Renal pelvis (tissue), 4 donors: ENCODE results near the gene FBXW9. TPM values are rescaled to one million over a fixed set of nuclear protein-coding genes. Genes with fewer than 3 reads are reported as not detected.
"Not testable (repeated sequence)": the region's sequence is repeated elsewhere in the genome, so short reads cannot be mapped to it uniquely, and the experiment has no call there.

Source experiments
- DNase-seq: peaks from one replicate; pipeline ENCODE4 v3.0.0-alpha.2; 2013
- polyA plus RNA-seq, 3 donors: library from polyadenylated mRNA; unstranded; fragments of 120-200 nt; gene quantifications; one replicate each; pipeline ENCODE4 v1.2.1, GENCODE V29; 2013; ENCODE audit not compliant: insufficient read length in 3 of 3

The FBXW9 gene
- polyA plus RNA-seq, 3 donors: 16.6 to 18.9 (median 18.3) TPM

GRCh38 chr19:12721656-12722565 lies 25.5 kb upstream of the FBXW9 start:
- peak; percentile 72 for DNase-seq

DNA sequence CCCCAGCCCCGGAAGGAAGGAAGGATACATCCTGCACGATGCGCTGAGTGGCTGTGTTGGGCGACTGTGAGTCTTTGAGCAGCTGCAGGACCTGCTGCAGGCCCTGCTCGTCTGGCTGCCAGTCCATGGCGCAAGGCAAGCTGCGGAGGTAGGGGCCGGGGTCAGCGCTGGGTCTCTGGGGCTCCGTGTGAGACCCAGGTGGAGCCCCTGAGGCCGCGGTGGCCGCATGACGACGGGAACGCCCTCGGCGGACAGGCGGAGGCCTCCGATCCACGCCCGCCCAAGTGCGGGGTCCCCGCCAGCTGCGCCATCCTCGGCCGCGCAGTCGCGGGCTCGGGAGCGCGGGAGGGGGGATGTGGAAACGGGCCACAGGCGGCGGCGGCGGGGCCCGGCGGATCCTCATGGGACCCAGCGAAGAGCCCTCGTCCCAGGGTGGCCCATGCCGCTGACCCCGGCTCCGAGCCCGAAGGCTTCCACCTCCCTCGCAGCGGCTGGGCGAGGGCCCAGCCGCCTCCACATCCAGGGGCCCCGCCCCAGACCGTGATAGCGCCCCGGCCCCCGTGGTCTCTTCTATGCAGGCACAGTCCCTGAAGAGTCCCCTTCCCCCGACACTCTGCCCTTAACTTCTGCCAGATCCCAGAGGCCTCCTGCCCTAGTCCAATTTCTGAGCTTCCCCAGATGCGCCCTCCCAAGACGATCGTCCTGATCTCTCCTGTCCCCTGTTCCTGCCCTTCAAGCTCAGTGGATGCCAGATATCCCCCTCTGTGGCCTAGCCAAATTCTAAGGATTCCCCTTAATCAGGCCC lies 24.6 kb upstream of the FBXW9 start:
- no peak for DNase-seq

GRCh38 chr19:12720296-12720695 lies 23.9 kb upstream of the FBXW9 start:
- no peak for DNase-seq

DNA sequence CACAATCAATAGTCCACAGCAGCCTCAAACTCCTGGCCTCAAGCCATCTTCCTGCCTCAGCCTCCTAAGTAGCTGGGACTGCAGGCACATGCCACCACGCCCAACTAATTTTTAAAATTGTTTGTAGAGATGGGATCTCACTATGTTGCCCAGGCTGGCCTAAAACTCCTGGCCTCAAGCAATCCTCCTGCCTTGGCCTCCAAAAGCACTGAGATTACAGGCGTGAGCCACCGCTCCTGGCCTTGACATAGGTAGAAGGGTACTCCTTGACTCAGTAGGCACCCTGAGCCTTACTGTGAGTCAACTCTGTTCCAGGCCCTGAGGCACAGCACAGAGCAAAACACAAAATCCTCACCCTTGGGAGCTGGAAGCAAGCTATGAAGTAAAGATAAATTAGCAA lies 19.5 kb upstream of the FBXW9 start:
- no peak for DNase-seq

GRCh38 chr19:12715102-12715501 lies 18.7 kb upstream of the FBXW9 start:
- DNase-seq: no peak

GRCh38 chr19:12713304-12713703 lies 16.9 kb upstream of the FBXW9 start:
- DNase-seq: not testable (repeated sequence)

- DNase-seq: not testable (repeated sequence)
These were observed 15.6 kb upstream of the FBXW9 start for GRCh38 chr19:12712077-12712476.

DNA sequence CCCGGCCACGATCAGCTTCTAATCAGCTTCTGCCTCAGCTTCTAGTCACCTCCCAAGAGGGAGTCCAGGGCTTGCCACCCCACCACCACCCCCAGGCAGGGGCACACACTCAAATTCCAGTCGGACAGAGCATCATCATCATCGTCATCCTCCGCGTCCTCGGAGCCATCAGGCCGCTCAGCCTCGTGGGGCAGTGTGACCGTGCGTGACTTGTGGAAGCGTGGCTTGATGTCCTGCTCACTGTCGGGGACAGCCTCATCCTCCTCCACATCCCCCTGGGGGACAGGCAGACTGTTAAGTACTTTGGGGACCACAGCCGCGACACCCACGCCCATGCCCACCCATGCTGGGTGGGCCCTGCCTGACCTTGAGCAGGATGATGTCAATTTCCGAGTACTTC lies 14.8 kb upstream of the FBXW9 start:
- DNase-seq: no peak

DNA sequence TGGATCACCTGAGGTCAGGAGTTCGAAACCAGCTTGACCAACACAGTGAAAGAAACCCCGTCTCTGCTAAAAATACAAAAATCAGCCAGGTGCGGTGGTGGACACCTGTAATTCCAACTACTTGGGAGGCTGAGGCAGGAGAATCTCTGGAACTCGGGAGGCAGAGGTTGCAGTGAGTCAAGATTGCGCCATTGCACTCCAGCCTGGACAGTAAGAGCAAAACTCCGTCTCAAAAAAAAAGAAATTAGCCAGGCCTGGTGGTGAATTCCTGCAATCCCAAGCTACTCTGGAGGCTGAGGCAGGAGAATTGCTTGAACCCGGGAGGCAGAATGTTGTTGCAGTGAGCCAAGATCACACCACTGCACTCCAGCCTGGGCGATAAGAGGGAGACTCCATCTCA lies 12.2 kb upstream of the FBXW9 start:
- DNase-seq: no peak

- DNase-seq: no peak
These were observed 9.9 kb upstream of the FBXW9 start for GRCh38 chr19:12706332-12706718.

GRCh38 chr19:12705654-12706331 lies 9.4 kb upstream of the FBXW9 start:
- no peak for DNase-seq

DNA sequence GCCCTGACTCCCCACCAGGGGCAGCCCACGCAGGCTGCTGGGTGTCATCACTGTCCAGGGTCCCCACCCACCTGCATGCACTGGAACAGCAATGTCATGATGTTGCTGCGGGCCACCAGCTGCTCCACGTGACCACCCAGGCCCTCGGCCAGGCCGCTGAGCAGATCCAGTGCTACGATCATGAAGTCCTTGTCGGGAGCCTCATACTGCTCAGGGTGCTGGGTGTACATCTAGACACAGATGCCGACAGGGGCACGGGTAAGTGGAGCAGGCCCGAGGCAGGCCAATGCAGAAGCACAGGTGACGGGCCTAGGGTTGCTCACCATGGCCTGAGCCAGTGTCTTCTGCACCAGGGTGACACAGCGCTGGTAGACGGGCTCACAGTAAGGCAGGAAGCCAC lies 8.7 kb upstream of the FBXW9 start:
- DNase-seq: no peak

DNA sequence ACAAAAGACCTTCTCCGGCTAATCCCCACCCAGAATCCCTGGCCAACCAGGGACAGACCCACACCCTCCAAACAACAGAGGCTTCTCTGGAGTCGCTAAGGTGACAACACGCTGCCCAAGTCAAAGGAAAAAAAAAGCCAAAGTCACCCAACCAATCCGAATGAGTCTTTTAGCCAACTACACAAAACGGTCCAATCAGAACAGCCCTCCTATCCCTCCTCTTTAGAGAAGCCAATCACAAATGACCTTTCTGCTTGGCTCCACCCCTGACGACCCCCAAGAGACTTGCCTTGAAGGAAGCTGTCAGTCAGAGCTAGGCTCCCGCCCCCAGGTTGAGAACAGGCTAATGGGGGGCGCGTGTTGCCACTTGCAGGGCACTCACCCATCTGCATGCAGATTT lies 6.6 kb upstream of the FBXW9 start:
- DNase-seq: no peak

DNA sequence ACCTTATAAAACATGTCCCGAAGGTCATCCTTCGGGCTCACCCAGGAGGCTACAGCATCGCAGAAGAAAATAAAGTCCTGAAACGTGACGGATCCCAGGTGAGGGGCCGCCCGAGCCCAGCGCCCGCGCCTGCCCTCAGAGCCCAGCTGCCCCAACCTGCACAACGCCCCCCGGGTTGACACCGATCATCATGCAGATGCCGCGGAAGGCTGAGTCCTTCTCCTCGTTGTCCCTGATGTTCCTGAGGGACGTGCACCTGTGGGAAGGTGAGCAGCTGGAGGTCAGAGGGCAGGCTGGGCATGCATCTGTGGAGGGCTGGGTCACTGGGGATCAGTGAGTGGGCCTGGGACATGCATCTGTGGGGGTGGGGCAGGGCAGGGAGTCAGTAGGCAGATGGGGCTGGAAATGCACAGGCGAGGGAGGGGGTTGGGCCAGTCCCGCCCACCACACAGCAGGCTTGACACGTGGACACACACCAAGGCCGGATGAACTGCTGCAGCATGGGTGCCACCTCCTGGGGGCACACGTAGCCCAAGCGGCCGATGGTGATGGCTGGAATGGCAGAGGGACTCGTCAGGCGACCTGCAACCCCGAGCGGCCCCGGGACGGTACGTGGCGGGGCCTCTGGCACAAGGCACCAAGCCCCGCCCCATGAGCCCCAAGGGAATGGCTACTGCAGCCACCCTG lies 5.3 kb upstream of the FBXW9 start:
- no peak for DNase-seq

- DNase-seq: no peak
These were observed 1.7 kb upstream of the FBXW9 start for GRCh38 chr19:12698138-12698537.

DNA sequence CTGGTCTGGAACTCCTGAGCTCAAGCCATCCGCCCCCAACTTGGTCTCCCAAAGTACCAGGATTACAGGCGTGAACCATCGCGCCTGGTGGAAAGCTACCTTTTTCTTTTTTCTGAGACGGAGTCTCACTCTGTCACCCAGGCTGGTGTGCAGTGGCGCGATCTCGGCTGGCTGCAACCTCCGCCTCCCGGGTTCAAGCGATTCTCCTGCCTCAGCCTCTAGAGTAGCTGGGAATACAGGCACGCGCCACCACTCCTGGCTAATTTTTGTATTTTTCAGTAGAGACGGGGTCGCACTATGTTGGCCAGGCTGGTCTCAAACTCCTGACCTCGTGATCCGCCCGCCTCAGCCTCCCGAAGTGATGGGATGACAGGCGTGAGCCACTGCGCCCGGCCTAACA lies 994 bp upstream of the FBXW9 start:
- not testable (repeated sequence) for DNase-seq

DNA sequence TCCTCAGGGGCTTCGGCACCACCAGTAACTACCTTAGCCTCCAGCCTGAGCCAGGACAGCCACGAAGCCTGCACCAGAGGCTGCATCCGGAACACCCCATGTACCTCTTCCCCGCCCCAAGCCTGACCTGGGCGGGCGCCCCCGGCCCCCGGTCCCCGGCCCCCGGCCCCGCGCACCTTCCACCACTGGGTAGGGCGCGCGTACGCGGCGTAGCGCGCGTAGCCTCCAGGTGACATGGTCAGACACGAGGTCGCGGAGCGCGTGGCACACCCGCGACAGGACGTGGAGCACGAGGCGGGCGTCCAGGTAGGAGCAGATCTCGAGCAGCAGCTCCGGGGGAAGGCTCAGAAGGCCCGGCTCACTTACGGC lies 450 bp downstream of the FBXW9 start:
- DNase-seq: no peak

DNA sequence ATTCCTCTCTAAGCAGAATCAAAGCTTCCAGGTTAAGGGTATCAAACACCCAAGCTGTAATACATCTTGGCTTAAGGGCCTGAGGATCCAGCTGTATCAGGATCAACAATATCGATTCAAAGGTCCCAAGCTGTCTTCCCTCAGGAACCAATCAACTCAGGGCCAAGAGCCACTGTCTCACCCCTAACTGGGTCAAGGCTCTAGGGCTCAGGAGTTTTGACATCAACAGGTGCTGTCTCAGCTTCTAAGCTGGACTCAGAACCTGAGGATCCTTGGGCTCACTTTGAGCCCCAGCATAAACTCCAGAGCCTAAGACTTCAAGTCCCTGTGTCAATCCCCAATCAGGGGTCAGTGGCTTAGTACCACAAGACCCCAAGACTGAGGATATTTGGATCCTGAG lies 917 bp downstream of the FBXW9 start:
- DNase-seq: no peak

DNA sequence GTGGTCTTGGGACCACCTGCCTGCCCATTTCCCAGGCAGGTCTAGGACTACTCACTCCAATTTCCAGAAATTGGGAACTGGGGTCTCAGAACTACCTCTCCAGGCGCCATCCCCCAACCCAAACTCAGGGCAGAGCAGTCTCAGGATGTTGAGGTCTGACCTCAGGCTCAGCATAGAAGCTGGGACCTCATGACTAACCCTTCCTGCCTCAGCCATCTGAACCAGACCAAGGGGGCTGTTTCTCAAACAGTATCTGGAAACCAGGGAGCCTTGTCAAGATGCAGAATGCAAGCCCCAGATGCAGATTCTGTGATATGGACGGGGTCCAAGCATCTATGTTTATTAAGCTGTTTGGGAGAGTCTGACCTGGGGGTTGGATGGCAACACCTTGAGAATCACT lies 1.3 kb downstream of the FBXW9 start:
- no peak for DNase-seq

DNA sequence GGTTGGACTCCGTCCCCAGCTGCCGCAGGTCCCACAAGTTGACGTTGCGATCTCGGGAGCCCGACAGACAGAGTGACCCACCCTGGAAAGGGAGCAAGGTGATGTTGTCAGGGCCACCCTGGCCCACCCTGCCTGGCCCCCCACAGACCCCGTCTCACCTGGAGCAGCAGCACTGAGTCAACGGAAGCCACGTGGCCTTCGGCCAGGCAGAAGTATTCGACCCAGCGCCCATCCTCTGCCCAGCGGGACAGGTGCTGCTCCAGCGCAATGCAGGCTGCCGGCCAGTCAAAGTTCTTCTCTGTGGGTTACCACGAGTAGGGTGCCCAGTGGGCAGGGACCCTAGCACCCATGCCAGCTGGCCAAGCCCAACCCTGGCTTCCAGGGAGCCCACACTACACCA lies 1.8 kb downstream of the FBXW9 start:
- no peak for DNase-seq

GRCh38 chr19:12692960-12693359 lies 3.5 kb downstream of the FBXW9 start:
- DNase-seq: no peak

DNA sequence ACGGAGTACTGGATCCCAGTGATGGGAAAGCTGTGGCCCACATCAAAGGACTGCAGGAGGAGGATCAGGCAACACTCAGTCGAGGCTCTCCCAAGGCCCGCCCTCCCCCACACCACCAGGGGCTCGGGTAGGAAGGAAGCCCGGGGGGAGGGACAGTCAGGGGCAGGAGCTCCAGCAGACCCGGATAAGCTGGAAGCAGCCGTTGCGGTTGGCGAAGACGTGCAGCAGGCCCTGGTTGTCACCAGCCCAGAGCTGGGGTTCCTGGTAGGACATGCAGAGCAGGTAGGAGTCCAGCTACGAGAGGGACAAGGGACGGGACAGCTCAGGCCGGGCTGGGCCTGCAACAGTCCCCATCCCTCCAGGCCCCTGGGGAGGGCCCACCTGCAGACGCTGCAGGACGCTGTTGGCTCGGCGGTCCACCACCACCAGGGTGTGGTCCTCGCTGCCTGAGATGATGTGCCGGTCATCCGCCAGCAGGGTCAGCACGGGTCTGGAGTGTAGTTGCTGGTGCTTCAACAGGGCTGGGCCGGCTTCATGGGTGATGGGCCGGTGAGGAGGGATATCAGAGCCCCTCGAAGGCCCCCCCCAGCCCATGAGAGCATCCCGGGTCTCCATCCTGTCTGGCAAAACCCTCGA lies 6.7 kb downstream of the FBXW9 start:
- no peak for DNase-seq
